HepG2 (cell line): ENCODE measurements around the gene ZNF581. TPM values are rescaled to one million over a fixed set of nuclear protein-coding genes. Genes with fewer than 3 reads are reported as not detected.
A peak's percentile ranks its signal among the peaks of the same experiment; 100 is the strongest.

ENCODE experiments used
- ATAC-seq: fragments of 200-7000 bp; cut with Tn5 transposase; 3 replicates; pipeline ENCODE4 v1.9.1; 2020; ENCODE audit warnings: mild to moderate bottlenecking, moderate library complexity
- BruUV-seq: library from RNA; stranded (reverse); fragments of 400-500 nt; replicated peaks from 2 replicates; lab custom pipeline; 2021; lab: Mats Ljungman, UMichigan
- CTCF ChIA-PET: fragments of 300-600 bp; formaldehyde crosslinking; extraction: SDS; loops from one replicate; lab custom pipeline; 2021; ENCODE audit warnings: low total read pairs, inconsistent platforms, low intra/inter-chr PET ratio; lab: Yijun Ruan, JAX
- POLR2A ChIA-PET: fragments of 350-600 bp; sonication (Branson Sonifier 250); formaldehyde crosslinking; loops from one replicate; lab custom pipeline; 2020; ENCODE audit warnings: antibody characterized with exemption, inconsistent platforms; lab: Yijun Ruan, JAX
- DNase-seq: peaks from one replicate; pipeline ENCODE4 v3.0.0-alpha.2; 2015; ENCODE audit warnings: low spot score
- FAIRE-seq: peaks from 3 replicates; lab custom pipeline; 2011; peaks lifted over from hg19 to GRCh38; lab: Jason Lieb, UNC
- H2AFZ ChIP-seq: one replicate; pipeline ENCODE4 v1.6.1; 2011; ENCODE audit warnings: low read length, inconsistent platforms
- H3K27ac ChIP-seq: fragments of 300-600 bp; 3 replicates; pipeline ENCODE4 v1.8.0; 2011; ENCODE audit warnings: mixed run types, mild to moderate bottlenecking, mixed read lengths, low read length, inconsistent platforms; ENCODE audit not compliant: insufficient read depth; ENCODE audit errors: extremely low read length
- H3K27me3 ChIP-seq, 2 experiments: fragments of 200-600 bp in 1 of 2; 2 replicates in 1 of 2; 3 replicates in 1 of 2; pipeline versions ENCODE4 v1.6.0 to v1.8.0; 2011; ENCODE audit warnings: low read length in 2 of 2, mild to moderate bottlenecking in 2 of 2, moderate library complexity in 2 of 2, inconsistent platforms in 1 of 2; ENCODE audit not compliant: insufficient read depth in 2 of 2, control insufficient read depth in 1 of 2
- H3K36me3 ChIP-seq, 2 experiments: fragments of 200-600 bp in 1 of 2; replicated peaks in 1 of 2; 2 replicates in 1 of 2; 3 replicates in 1 of 2; pipeline versions ENCODE4 v1.5.1 to v1.8.0; 2011; ENCODE audit warnings: low read length in 2 of 2, inconsistent platforms in 1 of 2; ENCODE audit not compliant: insufficient read depth in 2 of 2, control insufficient read depth in 1 of 2
- H3K4me1 ChIP-seq: 2 replicates; pipeline ENCODE4 v1.5.1; 2012; ENCODE audit warnings: low read length, inconsistent platforms; ENCODE audit not compliant: insufficient read depth
- H3K4me2 ChIP-seq: 2 replicates; pipeline ENCODE4 v1.6.0; 2011; ENCODE audit warnings: low read depth, low read length, inconsistent platforms
- H3K4me3 ChIP-seq, 3 experiments: fragments of 200-600 bp in 1 of 3; sonication (generic), shearing (Covaris generic) in 1 of 3; replicated peaks in 1 of 3; 2 replicates each; pipeline ENCODE4 v1.5.1; 2011 to 2016; ENCODE audit warnings: low read length in 3 of 3, inconsistent platforms in 2 of 3, low read depth in 2 of 3, mild to moderate bottlenecking in 2 of 3, control low read depth in 1 of 3, mixed read lengths in 1 of 3; ENCODE audit not compliant: insufficient read depth in 1 of 3
- H3K79me2 ChIP-seq: one replicate; pipeline ENCODE4 v1.6.1; 2011; ENCODE audit warnings: low read length, inconsistent platforms; ENCODE audit not compliant: insufficient read depth
- H3K9ac ChIP-seq: 2 replicates; pipeline ENCODE4 v1.6.0; 2011; ENCODE audit warnings: mild to moderate bottlenecking, low read depth, low read length, inconsistent platforms; ENCODE audit not compliant: insufficient read depth
- H3K9me3 ChIP-seq: 2 replicates; pipeline ENCODE4 v1.5.1; 2012; ENCODE audit warnings: mild to moderate bottlenecking, low read length
- H4K20me1 ChIP-seq: 2 replicates; pipeline ENCODE4 v1.6.0; 2011; ENCODE audit warnings: inconsistent platforms, mild to moderate bottlenecking, low read length, moderate library complexity; ENCODE audit not compliant: insufficient read depth
- AGO1 ChIP-seq: fragments of 200-400 bp; formaldehyde crosslinking; IDR thresholded peaks from 2 replicates; pipeline ENCODE4 v1.6.1; 2017; ENCODE audit warnings: mild to moderate bottlenecking, low read depth, low read length, moderate library complexity; ENCODE audit not compliant: poor library complexity, severe bottlenecking
- AGO2 ChIP-seq: fragments of 200-400 bp; formaldehyde crosslinking; optimal IDR thresholded peaks from 2 replicates; pipeline ENCODE3; 2017; ENCODE audit warnings: mild to moderate bottlenecking, low read depth, low read length, moderate library complexity
- AHR ChIP-seq: IDR thresholded peaks from 2 replicates; pipeline ENCODE4 v1.6.1; 2018; ENCODE audit warnings: missing genetic modification reagents, missing compliant biosample characterization
- HNRNPL ChIP-seq: fragments of 200-400 bp; formaldehyde crosslinking; IDR thresholded peaks from 2 replicates; pipeline ENCODE4 v1.6.1; 2017; ENCODE audit warnings: mild to moderate bottlenecking, low read depth, low read length
- POLR2A ChIP-seq, 2 experiments: IDR thresholded peaks; 2 replicates each; pipeline ENCODE4 v1.6.1; 2011; ENCODE audit warnings: low read depth in 2 of 2, low read length in 2 of 2, mild to moderate bottlenecking in 1 of 2, moderate library complexity in 1 of 2; ENCODE audit not compliant: insufficient read depth in 1 of 2
- RBFOX2 ChIP-seq: fragments of 200-400 bp; formaldehyde crosslinking; IDR thresholded peaks from 2 replicates; pipeline ENCODE4 v1.6.1; 2017; ENCODE audit warnings: low read depth, mild to moderate bottlenecking, low read length
- SP4 ChIP-seq: sonication (generic); formaldehyde crosslinking; IDR thresholded peaks from 2 replicates; pipeline ENCODE4 v1.8.1; 2023; ENCODE audit warnings: mild to moderate bottlenecking, missing genetic modification reagents
- ZBTB38 ChIP-seq: sonication (generic); formaldehyde crosslinking; IDR thresholded peaks from 2 replicates; pipeline ENCODE4 v1.5.1; 2020; ENCODE audit warnings: mild to moderate bottlenecking, missing genetic modification reagents
- WGBS: methylation state at CpG from one replicate; pipeline ENCODE4 v1.1.6; 2017; ENCODE audit warnings: low lambda C conversion rate; 5-methylcytosine and 5-hydroxymethylcytosine counted together
- in situ Hi-C: cut with HindIII; loops from 2 replicates; pipeline ENCODE4 v1.10.0; 2017; ENCODE audit warnings: low pct_unique_long_range_greater_than_20kb; ENCODE audit not compliant: extremely low pct_ligation_motif_present
- intact Hi-C: fragments of 100-400 bp; cut with micrococcal nuclease; formaldehyde crosslinking; loops from one replicate; pipeline ENCODE4 v1.10.0; 2022; ENCODE audit not compliant: unreplicated experiment
- polyA plus RNA-seq, 8 experiments: library from polyadenylated mRNA; depleted of rRNA in 3 of 8; stranded (reverse) in 7 of 8; unstranded in 1 of 8; fragments of >200 nt; fragmentation: Illumina TruSeq in 4 of 8; extraction: Trizol in 4 of 8; gene quantifications; 2 replicates each; pipeline versions ENCODE4 v1.2.1 to v1.2.3, GENCODE V29; 2011 to 2016; ENCODE audit warnings: low read depth in 4 of 8, missing spikeins in 1 of 8, mixed read lengths in 1 of 8; ENCODE audit not compliant: insufficient read depth in 1 of 8
- total RNA-seq, 5 experiments: library from RNA; depleted of rRNA; stranded (reverse); fragments of >200 nt; fragmentation: Illumina TruSeq; extraction: Trizol; gene quantifications; 2 replicates each; pipeline ENCODE4 v1.2.3, GENCODE V29; 2016; ENCODE audit warnings: low read depth in 1 of 5
- TF ChIP-seq, protein P1 (sequence below): IDR thresholded peaks from 2 replicates; pipeline ENCODE4 v1.6.1; 2016; ENCODE audit warnings: control low read depth
- TF ChIP-seq, protein P2 (sequence below): sonication (generic); formaldehyde crosslinking; IDR thresholded peaks from 2 replicates; pipeline ENCODE4 v1.4.0; 2020; ENCODE audit warnings: missing genetic modification reagents
- TF ChIP-seq, protein P3 (sequence below): sonication (generic); formaldehyde crosslinking; IDR thresholded peaks from 2 replicates; pipeline ENCODE4 v1.8.0; 2022; ENCODE audit warnings: missing genetic modification reagents, mild to moderate bottlenecking, moderate library complexity, borderline replicate concordance

The ZNF581 gene
- total and polyA plus RNA-seq, 2 of the 13 experiments (the other 11 are each of a cell fraction or from before 2014, with no cell fraction given), result 19.6 to 49.5 TPM

DNA sequence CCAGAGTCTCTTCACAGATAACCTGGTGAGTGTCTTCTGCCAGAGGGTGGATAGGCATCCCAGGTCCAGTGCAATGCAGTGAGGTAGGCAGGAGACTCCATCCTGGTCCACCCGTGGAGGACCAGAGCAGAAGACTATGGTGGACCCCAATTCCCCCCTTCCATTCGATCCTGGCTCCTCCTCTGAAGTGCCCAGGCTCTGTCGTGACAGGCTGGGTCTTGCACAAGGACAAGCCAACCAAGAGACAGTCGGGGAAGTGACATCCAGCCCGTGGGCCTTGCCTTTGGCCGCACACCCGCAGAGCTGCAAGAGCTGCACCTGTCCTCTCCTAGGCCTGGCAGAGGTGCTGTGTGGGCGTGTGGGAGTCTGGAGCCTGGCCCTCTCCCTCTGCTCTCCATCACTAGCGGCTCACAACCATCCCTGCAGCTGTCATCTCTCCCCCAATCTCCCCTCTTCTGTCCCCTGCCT, 22.2 kb upstream of the ZNF581 start:
- Histone ChIP-seq H3K79me2 (peaks cover 4% of the 10 kb centered on the region), H3K36me3 (peaks cover 2 to 5% of the 10 kb centered on the region in 2 experiments; a peak in 1 of 5 replicates), H3K4me1 (peaks cover 31% of the 10 kb centered on the region), H3K27me3 (no peaks in the 10 kb centered on the region), H3K4me3 (no peak overlapping the region), H4K20me1 (peaks cover 14% of the 10 kb centered on the region; the same call in 1 of the 2 replicates), H3K9me3 (no peaks in the 10 kb centered on the region), H3K27ac (no peak overlapping the region), H3K4me2 (no peak overlapping the region), H3K9ac (no peak overlapping the region), H2AFZ (no peak overlapping the region)
- POLR2A ChIA-PET, result interaction anchor here (1.9 kb wide), 1 partner anchor 15 kb away, joined by 6 read pairs; no protein-coding TSS in a partner anchor
- WGBS, result 98% methylated on average over 3 of the region's 9 CpGs
- CTCF ChIA-PET, result no interaction called here
- in situ Hi-C loops (no loop called here), intact Hi-C loops (no loop called here)
- FAIRE-seq (no peak), ATAC-seq (peak; percentile 7; the same call in 1 of the 3 replicates), DNase-seq (no peak)
- BruUV-seq, result no TSS peak
- TF ChIP-seq AGO1, result peak; percentile 7
- TF ChIP-seq AGO2, result peak; percentile 5
- TF ChIP-seq, protein P1, sequence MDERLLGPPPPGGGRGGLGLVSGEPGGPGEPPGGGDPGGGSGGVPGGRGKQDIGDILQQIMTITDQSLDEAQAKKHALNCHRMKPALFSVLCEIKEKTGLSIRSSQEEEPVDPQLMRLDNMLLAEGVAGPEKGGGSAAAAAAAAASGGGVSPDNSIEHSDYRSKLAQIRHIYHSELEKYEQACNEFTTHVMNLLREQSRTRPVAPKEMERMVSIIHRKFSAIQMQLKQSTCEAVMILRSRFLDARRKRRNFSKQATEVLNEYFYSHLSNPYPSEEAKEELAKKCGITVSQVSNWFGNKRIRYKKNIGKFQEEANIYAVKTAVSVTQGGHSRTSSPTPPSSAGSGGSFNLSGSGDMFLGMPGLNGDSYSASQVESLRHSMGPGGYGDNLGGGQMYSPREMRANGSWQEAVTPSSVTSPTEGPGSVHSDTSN (CRISPR knock-in tag), result no peak
- TF ChIP-seq ZBTB38 (CRISPR knock-in tag), result no peak
- TF ChIP-seq POLR2A (IDR thresholded peaks at IDR 0.05; ENCODE audit: insufficient read depth in 1 of 2, low read depth in 2 of 2, low read length in 2 of 2), result 0 out of 4 replicates have a peak, but pooled peaks of 1 of the 2 experiments have one; percentile 25

DNA sequence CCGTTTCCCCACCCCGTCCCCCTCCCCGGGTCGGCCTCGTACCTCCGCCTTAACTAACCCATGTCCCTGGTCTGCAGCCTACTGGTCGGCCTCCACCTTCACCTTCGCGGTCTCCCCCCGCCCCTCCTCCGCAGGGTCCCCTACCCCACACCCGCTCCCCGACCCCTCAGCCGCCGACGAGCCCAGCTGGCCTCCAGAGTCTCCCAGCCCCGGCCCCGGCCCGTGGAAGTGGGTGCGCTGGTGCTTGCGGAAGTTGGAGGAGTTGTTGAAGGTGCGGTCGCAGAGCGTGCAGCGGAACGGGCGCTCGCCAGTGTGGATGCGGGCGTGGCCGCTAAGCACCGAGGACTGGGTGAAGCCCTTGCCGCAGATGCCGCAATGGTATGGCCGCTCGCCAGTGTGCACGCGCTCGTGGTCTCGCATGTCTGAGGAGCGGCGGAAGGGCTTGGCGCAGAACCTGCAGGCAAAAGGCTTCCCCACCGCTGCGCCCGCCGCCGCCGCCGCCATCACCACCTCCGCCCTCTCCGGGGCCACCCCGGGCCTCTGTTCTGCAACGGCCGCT, 21.7 kb upstream of the ZNF581 start:
- no TSS peak for BruUV-seq
- H3K4me2 ChIP-seq, result no peak overlapping the region
- H3K79me2 ChIP-seq, result peaks cover 4% of the 10 kb centered on the region
- peaks cover 14% of the 10 kb centered on the region; the same call in 1 of the 2 replicates for H4K20me1 ChIP-seq
- no peaks in the 10 kb centered on the region for H3K27me3 ChIP-seq
- H3K9ac ChIP-seq, result no peak overlapping the region
- ChIA-PET POLR2A (interaction anchor here (0.7 kb wide), 1 partner anchor 13 kb away, joined by 3 read pairs; no protein-coding TSS in a partner anchor), CTCF (no interaction called here)
- intact Hi-C loops (no loop called here), in situ Hi-C loops (no loop called here)
- H3K36me3 ChIP-seq, result peaks cover 1 to 3% of the 10 kb centered on the region in 2 experiments; a peak in 1 of 5 replicates
- no peak overlapping the region for H3K4me3 ChIP-seq
- WGBS, result 97% methylated on average over 40 of the region's 55 CpGs
- H2AFZ ChIP-seq, result no peak overlapping the region
- H3K27ac ChIP-seq, result no peak overlapping the region
- no peaks in the 10 kb centered on the region for H3K9me3 ChIP-seq
- peaks cover 31% of the 10 kb centered on the region for H3K4me1 ChIP-seq
- FAIRE-seq, result no peak
- no peak for DNase-seq
- no peak for ATAC-seq
- TF ChIP-seq RBFOX2 (peak; percentile 69; the same call in 1 of the 2 replicates), AHR (CRISPR knock-in tag) (no peak), AGO1 (peak; percentile 46), SP4 (CRISPR knock-in tag) (no peak), AGO2 (peak; percentile 74), HNRNPL (0 out of 2 replicates have a peak, but pooled peaks have one; percentile 10)
- TF ChIP-seq, protein P2, sequence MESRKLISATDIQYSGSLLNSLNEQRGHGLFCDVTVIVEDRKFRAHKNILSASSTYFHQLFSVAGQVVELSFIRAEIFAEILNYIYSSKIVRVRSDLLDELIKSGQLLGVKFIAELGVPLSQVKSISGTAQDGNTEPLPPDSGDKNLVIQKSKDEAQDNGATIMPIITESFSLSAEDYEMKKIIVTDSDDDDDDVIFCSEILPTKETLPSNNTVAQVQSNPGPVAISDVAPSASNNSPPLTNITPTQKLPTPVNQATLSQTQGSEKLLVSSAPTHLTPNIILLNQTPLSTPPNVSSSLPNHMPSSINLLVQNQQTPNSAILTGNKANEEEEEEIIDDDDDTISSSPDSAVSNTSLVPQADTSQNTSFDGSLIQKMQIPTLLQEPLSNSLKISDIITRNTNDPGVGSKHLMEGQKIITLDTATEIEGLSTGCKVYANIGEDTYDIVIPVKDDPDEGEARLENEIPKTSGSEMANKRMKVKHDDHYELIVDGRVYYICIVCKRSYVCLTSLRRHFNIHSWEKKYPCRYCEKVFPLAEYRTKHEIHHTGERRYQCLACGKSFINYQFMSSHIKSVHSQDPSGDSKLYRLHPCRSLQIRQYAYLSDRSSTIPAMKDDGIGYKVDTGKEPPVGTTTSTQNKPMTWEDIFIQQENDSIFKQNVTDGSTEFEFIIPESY (CRISPR knock-in tag), result 0 out of 2 replicates have a peak, but pooled peaks have one; percentile 5
- TF ChIP-seq, protein P3, sequence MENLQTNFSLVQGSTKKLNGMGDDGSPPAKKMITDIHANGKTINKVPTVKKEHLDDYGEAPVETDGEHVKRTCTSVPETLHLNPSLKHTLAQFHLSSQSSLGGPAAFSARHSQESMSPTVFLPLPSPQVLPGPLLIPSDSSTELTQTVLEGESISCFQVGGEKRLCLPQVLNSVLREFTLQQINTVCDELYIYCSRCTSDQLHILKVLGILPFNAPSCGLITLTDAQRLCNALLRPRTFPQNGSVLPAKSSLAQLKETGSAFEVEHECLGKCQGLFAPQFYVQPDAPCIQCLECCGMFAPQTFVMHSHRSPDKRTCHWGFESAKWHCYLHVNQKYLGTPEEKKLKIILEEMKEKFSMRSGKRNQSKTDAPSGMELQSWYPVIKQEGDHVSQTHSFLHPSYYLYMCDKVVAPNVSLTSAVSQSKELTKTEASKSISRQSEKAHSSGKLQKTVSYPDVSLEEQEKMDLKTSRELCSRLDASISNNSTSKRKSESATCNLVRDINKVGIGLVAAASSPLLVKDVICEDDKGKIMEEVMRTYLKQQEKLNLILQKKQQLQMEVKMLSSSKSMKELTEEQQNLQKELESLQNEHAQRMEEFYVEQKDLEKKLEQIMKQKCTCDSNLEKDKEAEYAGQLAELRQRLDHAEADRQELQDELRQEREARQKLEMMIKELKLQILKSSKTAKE (CRISPR knock-in tag), result no peak
